HG03442 (cell line): ENCODE data around the gene RNU1-3.
"Not testable (repeated sequence)": the region's sequence is repeated elsewhere in the genome, so short reads cannot be mapped to it uniquely, and the experiment has no call there.

Source experiments
- ATAC-seq: cut with Tn5 transposase; IDR thresholded peaks from one replicate; pipeline ENCODE4 v1.9.1; 2021; ENCODE audit warnings: mild to moderate bottlenecking, moderate library complexity; ENCODE audit not compliant: unreplicated experiment

Gene RNU1-3

GRCh38 chr1:16641159-16641975, 25.4 kb downstream of the RNU1-3 start:
- not testable (repeated sequence) for ATAC-seq

- not testable (repeated sequence) for ATAC-seq
Observed at GRCh38 chr1:16639091-16640031, 27.4 kb downstream of the RNU1-3 start.

GRCh38 chr1:16637941-16638778, 28.6 kb downstream of the RNU1-3 start:
- not testable (repeated sequence) for ATAC-seq

GRCh38 chr1:16636551-16637195, 30.1 kb downstream of the RNU1-3 start:
- not testable (repeated sequence) for ATAC-seq

- ATAC-seq: not testable (repeated sequence)
Observed at GRCh38 chr1:16635959-16636358, 30.8 kb downstream of the RNU1-3 start.

- not testable (repeated sequence) for ATAC-seq
Observed at GRCh38 chr1:16633540-16634282, 33.0 kb downstream of the RNU1-3 start.

- not testable (repeated sequence) for ATAC-seq
Observed at GRCh38 chr1:16632044-16632850, 34.5 kb downstream of the RNU1-3 start.

GRCh38 chr1:16631248-16632043, 35.3 kb downstream of the RNU1-3 start:
- ATAC-seq: no peak

- ATAC-seq: no peak
Observed at GRCh38 chr1:16630661-16631247, 36.0 kb downstream of the RNU1-3 start.

- ATAC-seq: not testable (repeated sequence)
Observed at GRCh38 chr1:16629916-16630530, 36.7 kb downstream of the RNU1-3 start.

GRCh38 chr1:16628361-16629111, 38.2 kb downstream of the RNU1-3 start:
- ATAC-seq: no peak

- ATAC-seq: not testable (repeated sequence)
Observed at GRCh38 chr1:16626409-16626983, 40.3 kb downstream of the RNU1-3 start.

- ATAC-seq: no peak
Observed at GRCh38 chr1:16625497-16626408, 41.0 kb downstream of the RNU1-3 start.

- ATAC-seq: not testable (repeated sequence)
Observed at GRCh38 chr1:16623812-16624719, 42.7 kb downstream of the RNU1-3 start.
